RWPE1 (cell line): ENCODE data around the gene SLC15A1.

Experiments used
- CTCF ChIA-PET: fragments of 350-600 bp; sonication (Branson Sonifier 250); formaldehyde crosslinking; extraction: SDS; loops from one replicate; lab custom pipeline; 2021; lab: Yijun Ruan, JAX
- POLR2A ChIA-PET: fragments of 400-600 bp; formaldehyde crosslinking; extraction: SDS; loops from one replicate; lab custom pipeline; 2020; ENCODE audit warnings: antibody characterized with exemption; ENCODE audit not compliant: low non-redundant PET; lab: Yijun Ruan, JAX
- DNase-seq: peaks from one replicate; pipeline ENCODE4 v3.0.0; 2012; ENCODE audit warnings: low spot score
- H3K27ac ChIP-seq: fragments of 450-650 bp; 2 replicates; pipeline ENCODE4 v1.5.1; 2017
- CTCF ChIP-seq: fragments of 450-650 bp; conservative IDR thresholded peaks from 2 replicates; pipeline ENCODE4 v1.5.1; 2017; ENCODE audit warnings: low read depth, mild to moderate bottlenecking

SLC15A1 gene

GRCh38 chr13:98658131-98658530, 94.3 kb downstream of the SLC15A1 start:
- DNase-seq, result no peak
- no peak overlapping the region for H3K27ac ChIP-seq
- ChIA-PET POLR2A (no interaction called here), CTCF (no interaction called here)
- TF ChIP-seq CTCF, result no peak

GRCh38 chr13:98657506-98658085, 94.9 kb downstream of the SLC15A1 start:
- no peak for DNase-seq
- TF ChIP-seq CTCF, result no peak
- ChIA-PET POLR2A (no interaction called here), CTCF (interaction anchor here (0.6 to 0.7 kb wide), 2 partner anchors 85 to 277 kb away, joined by 3 to 4 read pairs; no protein-coding TSS in a partner anchor)
- H3K27ac ChIP-seq, result no peak overlapping the region

GRCh38 chr13:98656223-98656622, 96.2 kb downstream of the SLC15A1 start:
- POLR2A ChIA-PET, result no interaction called here
- H3K27ac ChIP-seq, result no peak overlapping the region
- DNase-seq, result no peak
- no peak for TF ChIP-seq CTCF
- CTCF ChIA-PET, result interaction anchor here (0.6 to 0.7 kb wide), 4 partner anchors 43 to 107 kb away, joined by 3 to 4 read pairs (median 3); no protein-coding TSS in a partner anchor

- peak; percentile 89 for DNase-seq
- ChIA-PET POLR2A (interaction anchor here (0.6 kb wide), 1 partner anchor 71 kb away, joined by 3 read pairs; no protein-coding TSS in a partner anchor), CTCF (interaction anchor here (0.5 to 2.5 kb wide), 16 partner anchors 22 to 1080 kb away, joined by 3 to 16 read pairs (median 3); no protein-coding TSS in a partner anchor)
- peak; percentile 90 for TF ChIP-seq CTCF
- H3K27ac ChIP-seq, result no peak overlapping the region
These were observed 98.9 kb downstream of the SLC15A1 start for GRCh38 chr13:98653463-98653985.

GRCh38 chr13:98652721-98653462, 99.6 kb downstream of the SLC15A1 start:
- no peak for TF ChIP-seq CTCF
- ChIA-PET POLR2A (interaction anchor here (0.6 kb wide), 1 partner anchor 71 kb away, joined by 3 read pairs; no protein-coding TSS in a partner anchor), CTCF (interaction anchor here (0.5 to 2.5 kb wide), 16 partner anchors 21 to 694 kb away, joined by 3 to 16 read pairs (median 3); no protein-coding TSS in a partner anchor)
- no peak overlapping the region for H3K27ac ChIP-seq
- DNase-seq, result no peak

- no peak for TF ChIP-seq CTCF
- H3K27ac ChIP-seq, result no peak overlapping the region
- DNase-seq, result no peak
- ChIA-PET POLR2A (no interaction called here), CTCF (interaction anchor here (0.9 to 2.5 kb wide), 3 partner anchors 170 to 207 kb away, joined by 3 to 16 read pairs (median 4); no protein-coding TSS in a partner anchor)
These were observed 100.2 kb downstream of the SLC15A1 start for GRCh38 chr13:98652276-98652675.
